ENCODE results near the gene LGALS1.

DNA sequence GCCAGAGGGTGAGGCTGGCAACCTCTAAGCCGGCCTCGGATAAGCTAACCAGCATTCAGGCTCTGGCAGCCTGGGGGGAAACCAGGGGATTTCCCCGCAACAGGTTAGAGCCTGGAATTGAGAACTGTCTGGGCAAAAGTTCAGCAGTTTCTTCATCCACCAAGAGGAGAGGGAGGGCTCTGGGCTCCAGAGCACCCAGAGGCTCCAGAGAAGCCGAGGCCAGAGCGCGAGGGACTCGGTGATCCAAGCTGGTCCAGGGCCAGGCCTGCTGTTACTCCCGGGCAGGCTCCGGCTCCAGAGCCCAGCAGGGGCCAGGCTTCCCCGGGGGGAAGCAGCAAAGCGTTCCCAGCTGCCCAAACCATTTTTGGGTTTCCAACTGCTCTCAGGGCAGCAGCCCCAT, 49.3 kb upstream of the LGALS1 start:
- no peak for TF ChIP-seq POLR2A (IDR thresholded peaks at IDR 0.05)
- TF ChIP-seq, protein P1, sequence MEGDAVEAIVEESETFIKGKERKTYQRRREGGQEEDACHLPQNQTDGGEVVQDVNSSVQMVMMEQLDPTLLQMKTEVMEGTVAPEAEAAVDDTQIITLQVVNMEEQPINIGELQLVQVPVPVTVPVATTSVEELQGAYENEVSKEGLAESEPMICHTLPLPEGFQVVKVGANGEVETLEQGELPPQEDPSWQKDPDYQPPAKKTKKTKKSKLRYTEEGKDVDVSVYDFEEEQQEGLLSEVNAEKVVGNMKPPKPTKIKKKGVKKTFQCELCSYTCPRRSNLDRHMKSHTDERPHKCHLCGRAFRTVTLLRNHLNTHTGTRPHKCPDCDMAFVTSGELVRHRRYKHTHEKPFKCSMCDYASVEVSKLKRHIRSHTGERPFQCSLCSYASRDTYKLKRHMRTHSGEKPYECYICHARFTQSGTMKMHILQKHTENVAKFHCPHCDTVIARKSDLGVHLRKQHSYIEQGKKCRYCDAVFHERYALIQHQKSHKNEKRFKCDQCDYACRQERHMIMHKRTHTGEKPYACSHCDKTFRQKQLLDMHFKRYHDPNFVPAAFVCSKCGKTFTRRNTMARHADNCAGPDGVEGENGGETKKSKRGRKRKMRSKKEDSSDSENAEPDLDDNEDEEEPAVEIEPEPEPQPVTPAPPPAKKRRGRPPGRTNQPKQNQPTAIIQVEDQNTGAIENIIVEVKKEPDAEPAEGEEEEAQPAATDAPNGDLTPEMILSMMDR (IDR thresholded peaks at IDR 0.05) = no peak

All from Peyer's patch (tissue), 4 donors.